Activated T-cell treated with anti-CD3 and anti-CD28 coated beads for 1 hour (primary cell): Measurements from ENCODE around the gene CR1L.
A peak's percentile ranks its signal among the peaks of the same experiment; 100 is the strongest.
"Not testable (repeated sequence)": the region's sequence is repeated elsewhere in the genome, so short reads cannot be mapped to it uniquely, and the experiment has no call there.

ENCODE experiments used
- DNase-seq: peaks from one replicate; pipeline ENCODE4 v3.0.0-alpha.2; 2020; ENCODE audit warnings: low read depth

The CR1L gene

DNA sequence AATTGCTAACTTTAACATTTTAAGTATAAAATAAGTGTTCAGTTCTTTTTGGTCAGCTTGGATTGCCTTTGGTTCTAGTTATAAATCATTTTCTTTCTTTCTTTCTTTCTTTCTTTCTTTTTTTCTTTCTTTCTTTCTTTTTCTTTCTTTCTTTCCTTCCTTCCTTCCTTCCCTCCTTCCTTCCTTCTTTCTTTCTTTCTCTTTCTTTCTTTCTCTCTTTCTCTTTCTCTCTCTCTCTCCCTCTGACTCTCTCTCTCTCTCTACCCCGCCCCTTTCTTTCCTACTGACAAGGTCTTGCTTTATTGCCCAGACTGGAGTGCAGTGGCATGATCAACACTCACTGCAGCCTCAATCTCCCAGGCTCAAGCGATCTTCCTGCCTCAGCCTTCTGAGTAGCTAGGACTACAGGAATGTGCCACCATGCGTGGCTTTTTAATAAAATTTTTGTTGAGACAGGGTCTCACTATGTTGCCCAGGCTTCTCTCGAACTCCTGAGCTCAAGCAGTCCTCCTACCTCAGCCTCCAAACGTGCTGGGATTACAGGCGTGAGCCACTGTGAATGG, 38.0 kb downstream of the CR1L start:
- DNase-seq = not testable (repeated sequence)

DNA sequence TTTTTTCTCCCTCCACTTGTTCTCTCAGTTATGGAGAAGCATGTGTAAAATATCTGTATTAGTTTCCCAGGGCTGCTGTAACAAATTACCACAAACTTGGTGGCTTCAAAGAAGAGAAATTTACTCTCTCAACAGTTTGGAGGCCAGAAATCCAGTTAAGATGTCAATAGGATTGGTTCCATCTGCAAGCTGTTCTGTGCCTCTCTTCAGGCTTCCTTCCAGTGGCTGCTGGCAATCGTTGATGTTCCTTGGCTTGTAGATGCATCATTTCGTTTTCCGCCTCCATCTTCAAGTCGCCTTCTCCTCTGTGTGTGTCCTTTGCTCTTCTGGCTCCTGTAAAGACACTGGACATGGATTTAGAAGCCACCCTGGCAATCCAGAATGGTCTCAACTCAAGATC, 45.6 kb downstream of the CR1L start:
- DNase-seq = not testable (repeated sequence)

DNA sequence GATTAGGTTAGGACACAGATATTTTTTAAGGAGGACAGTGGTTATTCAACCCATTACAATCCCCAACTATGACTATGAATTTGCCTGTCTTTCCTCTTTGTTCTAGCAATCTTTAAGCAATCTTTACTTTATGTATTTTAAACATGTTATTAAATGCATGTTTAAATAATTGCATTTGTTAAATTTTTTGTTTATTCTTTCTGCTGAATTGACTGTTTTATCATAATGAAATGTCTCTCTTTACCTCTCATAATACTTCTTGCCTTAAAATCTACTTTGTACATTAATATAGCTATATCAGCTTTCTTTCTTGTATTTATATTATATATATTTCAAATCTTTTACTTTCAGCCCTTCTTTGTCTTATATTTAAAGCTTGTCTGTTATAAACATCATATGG, 46.1 kb downstream of the CR1L start:
- DNase-seq = no peak

DNA sequence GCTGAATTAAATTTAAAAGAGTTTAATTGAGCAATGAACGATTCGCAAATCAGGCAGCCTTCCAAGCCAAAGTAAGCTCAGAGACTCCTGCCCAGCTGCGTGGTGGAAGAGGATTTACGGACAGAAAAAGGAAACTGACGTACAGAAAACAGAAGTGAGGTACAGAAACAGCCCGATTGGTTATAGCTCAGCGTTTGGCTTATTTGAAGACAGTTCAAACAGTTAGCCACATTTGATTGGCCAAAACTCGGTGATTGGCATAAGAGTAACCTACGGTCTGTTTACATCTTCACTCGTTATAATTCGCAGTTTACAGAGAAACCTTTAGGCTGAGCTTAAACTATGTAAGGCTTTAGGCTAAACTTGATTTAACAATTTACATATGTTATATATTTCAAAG, 46.9 kb downstream of the CR1L start:
- no peak for DNase-seq

DNA sequence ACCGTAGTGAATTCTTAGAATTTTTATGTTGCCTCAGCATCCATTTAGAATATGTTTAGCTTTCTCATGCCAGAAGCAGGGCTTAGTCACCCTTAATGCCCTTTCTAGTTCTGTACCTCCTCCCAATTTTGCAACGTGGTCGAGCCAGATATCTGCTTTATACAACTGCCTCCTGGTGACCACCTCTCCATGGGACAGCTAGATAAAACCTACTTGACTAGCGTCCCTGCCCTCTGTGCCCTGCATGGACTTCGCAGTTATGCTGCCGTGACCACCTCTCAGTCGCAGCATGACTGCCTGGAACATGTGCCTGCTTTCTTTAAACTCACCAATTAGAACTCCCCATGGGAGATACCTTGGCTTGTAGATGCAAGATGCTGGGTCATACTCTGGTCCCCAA, 47.4 kb downstream of the CR1L start:
- not testable (repeated sequence) for DNase-seq

DNA sequence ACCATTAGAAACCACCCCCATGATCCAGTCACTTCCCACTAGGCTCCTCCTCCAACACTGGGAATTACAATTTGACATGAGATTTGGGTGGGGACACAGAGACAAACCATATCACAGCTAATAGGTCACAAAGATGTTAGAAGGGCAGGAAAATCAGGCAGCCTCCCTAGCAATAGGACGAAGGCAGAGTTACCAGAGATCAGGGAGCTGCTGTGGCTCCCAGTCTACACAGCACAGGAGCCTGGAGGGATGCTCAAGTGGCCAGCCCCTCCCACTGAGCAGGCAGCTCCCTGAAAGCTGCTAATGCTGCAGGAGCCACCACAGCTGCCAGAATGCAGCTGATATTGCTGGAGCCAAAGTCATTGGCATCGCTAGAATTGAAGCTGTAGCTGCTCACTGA, 51.0 kb downstream of the CR1L start:
- DNase-seq = no peak

DNA sequence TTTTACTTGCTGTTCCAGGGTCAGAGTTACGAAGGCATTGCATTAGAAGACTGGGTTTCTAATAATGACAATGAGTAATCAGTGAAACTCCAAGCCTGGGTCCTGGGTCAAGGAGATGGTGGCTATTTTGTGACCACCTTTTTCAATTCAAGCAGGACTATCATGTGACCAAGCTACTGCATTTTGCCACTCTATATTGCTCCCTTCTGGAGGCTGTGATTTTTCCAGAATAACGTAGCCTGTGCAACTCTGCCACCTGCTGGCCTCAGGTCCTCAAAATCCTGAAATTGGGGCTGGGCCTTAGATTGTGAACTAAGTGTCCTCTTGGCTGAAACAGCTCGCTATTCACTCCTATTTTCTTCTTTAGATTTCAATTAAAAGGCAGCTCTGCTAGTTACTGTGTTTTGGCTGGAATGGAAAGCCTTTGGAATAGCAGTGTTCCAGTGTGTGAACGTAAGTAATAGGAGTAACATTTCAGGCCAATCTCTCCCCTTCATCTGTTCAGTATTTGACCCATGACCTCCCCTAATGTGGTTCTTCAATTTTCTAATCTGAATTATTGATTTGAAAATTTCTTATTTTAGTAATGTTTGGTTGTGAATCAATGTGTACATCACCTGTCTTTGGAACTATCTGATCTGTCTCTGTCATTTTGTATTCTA, 54.0 kb downstream of the CR1L start:
- DNase-seq = peak; percentile 3

DNA sequence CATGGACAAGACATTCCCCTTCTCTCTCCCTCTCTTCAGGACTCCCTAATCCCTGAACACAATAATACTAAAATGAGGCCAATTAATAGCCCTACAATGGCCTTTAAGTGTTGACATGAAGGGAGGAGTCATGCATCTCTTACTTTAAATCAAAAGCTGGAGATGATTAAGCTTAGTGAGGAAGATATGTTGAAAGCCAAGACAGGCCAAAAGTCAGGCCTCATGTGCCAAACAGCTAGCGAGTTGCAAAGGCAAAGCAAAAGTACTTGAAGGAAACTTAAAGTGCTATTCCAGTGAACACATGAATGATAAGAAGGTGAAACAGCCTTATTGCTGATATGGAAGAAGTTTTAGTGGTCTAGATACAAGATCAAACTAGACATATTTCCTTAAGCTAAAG, 57.4 kb downstream of the CR1L start:
- DNase-seq = no peak

DNA sequence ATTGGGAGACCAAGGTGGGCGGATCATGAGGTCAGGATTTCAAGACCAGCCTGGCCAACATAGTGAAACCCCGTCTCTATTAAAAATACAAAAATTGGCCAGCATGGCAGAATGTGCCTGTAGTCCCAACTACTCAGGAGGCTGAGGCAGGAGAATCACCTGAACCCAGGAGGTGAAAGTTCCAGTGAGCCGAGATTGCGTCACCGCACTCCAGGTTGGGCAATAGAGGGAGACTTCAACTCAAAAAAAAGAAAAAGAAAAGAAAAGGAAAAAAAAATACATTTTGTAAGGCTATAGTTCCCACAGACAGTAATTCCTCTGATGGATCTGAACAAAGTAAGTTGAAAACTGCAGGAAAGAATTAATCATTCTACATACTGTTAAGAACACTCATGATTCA, 58.8 kb downstream of the CR1L start:
- no peak for DNase-seq

DNA sequence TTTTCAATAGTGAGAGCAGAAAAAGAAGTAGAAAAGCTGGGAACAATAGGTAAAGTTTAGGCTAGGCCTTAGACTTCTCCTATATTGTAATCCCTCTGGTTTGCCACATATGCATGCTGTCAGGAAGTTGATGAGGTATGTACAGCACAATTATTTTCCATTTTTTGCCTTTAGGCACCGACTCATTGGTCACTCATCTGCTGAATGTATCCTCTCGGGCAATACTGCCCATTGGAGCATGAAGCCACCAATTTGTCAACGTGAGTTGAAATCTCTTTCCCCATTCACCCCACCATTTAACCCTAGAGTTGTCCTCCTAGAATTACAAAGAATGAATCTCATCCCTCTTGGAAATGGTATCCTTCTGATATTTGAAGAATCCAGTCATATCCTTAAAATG, 63.1 kb downstream of the CR1L start:
- not testable (repeated sequence) for DNase-seq

DNA sequence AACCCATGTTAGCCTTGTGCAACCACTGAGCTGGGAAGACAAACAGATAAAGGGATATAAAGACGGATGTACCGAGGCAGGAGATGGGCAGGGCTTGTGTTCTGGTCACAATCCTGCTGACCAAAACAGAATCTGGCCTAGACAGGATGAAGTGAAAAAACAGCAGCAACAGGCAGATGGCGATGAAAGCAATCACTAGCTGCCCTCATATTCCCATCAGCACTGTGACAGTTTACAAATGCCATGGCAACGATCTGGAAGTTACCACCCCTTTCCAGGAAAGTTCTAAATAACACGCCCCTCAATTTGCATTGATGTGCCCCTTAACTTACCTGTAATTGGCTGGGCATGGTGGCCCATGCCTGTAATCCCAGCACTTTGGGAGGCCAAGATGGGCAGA, 66.4 kb downstream of the CR1L start:
- DNase-seq = no peak

DNA sequence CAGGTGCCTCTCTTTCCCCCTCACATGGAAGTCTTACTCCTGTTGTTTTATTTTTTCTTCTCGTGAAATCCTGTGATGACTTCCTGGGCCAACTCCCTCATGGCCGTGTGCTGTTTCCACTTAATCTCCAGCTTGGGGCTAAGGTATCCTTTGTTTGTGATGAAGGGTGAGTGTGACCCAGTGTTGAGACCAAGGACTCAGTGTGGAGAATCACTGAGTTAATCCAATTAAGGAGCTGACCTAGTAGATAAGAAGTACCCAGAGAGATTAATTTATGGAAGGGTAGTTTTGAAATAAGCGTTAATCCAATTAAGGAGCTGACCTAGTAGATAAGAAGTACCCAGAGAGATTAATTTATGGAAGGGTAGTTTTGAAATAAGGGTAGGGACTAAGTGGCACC, 67.8 kb downstream of the CR1L start:
- DNase-seq = not testable (repeated sequence)

DNA sequence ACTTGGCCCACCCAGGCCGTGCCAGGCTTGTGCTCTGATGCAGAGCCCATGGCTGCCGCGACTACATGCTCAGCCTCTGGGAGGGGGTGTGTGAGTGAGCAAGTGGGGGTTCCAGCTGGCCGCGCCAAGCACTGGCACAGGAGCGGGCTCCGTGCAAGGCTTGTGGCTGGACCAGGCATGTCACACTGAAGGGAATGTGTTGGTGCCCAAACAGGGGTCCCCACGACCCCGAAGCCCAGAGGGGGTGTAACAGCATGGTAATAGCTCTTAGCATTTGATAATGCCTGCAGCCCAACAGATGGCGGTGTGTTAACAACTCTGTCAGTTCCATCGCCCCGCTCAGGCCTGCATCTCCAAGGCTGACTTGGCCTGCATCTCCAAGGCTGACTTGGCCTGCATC, 68.6 kb downstream of the CR1L start:
- DNase-seq = no peak

DNA sequence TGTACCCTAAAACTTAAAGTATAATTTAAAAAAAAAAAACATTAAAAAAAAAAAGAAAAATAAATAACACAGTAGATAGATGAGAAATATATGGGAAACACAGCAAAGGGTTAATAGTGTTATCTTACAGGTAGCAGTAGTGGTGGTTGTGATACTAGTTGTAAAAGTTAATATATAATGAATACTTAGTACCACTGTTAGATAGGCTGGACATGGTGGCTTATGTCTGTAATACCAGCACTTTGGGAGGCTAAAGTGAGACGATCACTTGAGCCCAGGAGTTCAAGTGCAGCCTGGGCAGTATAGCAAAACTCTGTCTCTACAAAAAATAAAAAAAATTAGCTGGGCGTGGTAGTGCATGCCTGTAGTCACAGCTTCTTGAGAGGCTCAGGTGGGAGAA, 74.3 kb downstream of the CR1L start:
- DNase-seq = no peak

DNA sequence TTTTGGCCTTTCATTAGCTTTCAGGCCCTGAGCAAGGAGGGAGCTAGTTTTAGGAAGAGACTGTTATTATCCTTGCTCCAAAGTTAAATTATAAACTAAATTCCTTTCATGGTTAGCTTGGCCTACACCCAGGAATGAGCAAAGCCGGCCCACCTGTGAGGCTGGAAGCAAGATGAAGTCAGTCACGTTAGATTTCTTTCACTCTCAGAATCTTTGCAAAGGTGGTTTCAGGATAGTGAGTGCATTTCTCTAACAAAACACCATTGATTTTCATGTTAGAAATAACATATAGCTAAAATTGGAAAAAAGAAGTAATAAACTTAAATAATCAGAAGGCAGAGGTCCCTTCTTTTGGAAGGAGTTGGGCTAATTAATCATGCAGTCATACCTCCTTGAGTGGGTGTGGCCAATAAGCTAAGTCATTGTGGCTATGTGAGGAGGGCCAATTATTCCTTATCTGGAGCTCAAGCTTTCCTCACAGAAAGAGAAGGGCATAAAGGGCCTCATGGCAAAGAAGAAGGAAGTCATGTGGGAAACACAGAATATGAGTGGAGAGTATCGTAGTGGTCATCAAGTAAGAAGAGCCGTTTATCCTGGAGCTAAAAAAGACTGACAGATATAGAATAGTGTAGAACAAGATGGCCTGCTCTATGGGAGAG, 83.4 kb downstream of the CR1L start:
- not testable (repeated sequence) for DNase-seq

DNA sequence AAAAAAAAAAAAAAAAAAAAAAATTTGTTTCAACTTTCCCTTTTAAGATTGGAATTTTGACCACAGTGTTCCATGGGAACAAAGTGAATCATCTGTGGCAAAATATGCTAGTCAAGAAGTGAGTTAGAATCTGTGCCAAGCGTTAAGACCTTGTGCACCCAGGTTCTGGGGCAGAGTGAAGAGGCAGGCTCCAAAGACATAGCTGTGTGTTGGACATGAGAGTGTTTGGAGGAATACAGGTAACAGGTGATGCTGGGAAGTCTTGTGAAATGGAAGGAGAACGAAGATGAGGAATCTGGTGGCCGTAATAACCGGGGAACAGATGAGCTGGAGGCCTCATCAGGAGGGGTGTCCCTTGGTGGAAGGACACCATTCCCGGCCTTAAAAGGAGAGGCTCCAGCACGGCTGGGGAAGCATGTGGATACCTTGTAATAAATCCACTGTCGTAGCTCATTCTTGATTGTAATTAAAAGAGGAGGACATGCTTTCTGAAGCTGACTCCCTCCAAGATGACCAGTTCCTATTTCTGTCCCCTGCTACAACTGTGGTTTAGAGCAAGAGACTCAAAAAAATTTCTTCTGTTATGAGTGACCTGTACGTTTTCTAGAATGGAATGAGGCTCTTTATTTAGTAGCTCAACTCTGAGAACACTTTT, 92.7 kb downstream of the CR1L start:
- not testable (repeated sequence) for DNase-seq

DNA sequence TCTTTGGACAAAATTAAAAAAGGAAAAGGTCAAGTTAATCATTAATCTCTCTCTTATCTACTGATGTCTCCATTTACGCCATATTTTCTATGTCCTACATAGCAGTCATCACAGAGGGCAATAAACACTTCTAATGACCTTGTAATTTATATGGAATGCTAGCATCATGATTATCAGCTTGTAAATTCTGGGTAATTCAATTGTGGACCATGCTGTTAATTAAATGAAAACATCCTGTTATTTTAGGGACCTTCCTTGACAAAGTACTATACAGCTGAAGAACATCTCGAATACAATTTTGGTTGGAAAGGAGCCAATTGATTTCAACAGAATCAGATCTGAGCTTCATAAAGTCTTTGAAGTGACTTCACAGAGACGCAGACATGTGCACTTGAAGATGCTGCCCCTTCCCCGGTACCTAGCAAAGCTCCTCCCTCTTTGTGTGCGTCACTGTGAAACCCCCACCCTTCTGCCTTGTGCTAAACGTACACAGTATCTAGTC, 93.3 kb downstream of the CR1L start:
- DNase-seq = not testable (repeated sequence)

DNA sequence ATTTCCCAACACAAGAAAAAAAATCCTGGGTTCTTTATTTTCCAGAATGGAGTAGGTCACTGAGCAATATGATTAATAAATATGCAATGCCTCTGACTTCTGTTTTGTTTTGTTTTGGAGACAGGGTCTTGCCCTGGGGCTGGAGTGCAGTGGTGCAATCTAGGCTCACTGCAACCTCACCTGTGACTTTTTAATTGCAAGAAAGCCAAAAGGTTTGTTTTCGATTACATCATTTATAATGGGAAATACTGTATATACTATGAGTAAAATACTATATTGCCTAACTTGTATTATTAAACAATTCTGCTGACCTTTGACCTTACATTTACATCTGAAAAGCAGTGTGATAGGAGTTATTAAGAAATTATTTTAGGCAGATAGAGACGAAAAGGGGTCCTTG, 95.3 kb downstream of the CR1L start:
- DNase-seq = no peak

DNA sequence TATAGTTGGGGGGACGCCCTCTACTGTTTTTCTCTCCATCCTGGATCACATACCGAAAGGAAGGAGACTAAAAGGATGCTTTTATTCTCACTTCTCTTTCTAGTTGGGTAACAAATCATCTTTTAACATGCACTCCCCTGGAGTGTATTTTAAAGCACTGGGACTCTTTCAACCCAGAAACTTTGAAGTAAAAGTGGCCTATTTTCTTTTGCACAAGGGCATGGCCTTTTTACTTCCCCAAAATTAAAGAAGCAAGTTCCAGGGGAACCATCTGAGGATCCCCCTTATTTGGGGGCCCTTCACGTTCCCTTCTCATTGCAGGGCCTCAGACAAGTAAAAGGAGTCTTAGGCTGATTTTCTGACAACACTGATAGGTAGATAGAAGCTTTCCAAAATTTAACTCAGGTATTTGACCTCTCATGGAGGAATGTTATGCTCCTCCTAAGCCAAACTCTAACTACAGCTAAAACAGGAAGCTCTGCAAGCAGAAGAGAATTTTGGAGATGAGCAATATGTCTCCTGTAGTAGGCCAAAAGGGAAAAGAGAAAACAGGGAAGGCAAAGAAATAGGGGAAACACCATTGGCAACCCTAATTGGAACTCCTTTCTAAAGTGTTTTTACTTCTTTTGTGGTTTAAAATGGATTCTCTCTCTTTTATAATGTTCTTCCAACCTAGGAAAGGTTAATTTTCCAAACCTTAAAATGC, 98.1 kb downstream of the CR1L start:
- no peak for DNase-seq

DNA sequence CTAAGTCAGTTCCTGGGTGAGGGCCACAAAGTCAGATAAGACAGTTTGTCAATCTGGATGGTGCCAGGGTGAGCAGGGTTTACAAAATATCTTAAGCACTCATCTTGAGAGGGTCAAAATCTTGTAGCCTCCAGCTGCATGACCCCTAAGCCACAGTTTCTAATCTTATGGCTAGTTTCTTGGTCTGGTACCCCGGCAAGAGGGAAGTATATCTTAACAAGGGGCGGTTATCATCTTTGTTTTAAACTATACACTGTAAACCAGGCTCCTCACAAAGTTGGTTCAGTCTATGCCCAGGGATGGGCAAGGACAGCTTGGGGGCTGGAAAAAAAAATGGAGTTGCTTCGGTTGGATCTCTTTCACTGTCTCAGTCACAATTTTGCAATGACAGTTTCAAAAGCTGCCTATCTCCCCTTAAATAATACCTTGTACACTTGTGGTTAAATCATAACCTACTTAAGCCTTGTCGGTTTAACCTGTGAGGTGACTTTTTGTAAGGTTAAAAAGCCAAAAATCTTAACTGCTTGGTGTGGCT, 99.1 kb downstream of the CR1L start:
- no peak for DNase-seq

DNA sequence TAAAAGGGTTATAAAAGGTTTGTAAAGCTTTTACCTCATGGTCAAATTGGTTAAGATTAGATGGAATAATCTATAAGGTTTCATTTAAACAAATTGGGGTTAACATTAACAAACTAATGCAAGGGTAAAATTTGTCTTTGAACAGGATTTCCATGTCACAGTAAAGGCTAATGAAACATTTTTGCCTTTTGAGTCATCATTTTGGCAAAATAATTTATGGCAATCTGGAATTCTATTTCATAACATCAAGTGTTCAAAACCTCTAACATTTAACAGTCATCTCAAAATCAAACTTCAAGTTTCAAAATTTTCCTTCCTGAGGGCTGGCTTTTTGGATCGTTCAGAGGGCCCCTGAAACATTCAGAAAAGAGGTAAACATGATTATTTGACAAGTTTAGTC, 100.4 kb downstream of the CR1L start:
- DNase-seq = no peak
